ENCODE results near the gene RNF128. TPM values are rescaled to one million over a fixed set of nuclear protein-coding genes. Genes with fewer than 3 reads are reported as not detected.
"Not testable (repeated sequence)": the region's sequence is repeated elsewhere in the genome, so short reads cannot be mapped to it uniquely, and the experiment has no call there.

RNF128 gene
- total and polyA plus RNA-seq, 2 donors (not counting 1 experiment from before 2014, with no cell fraction given): not detected

- TF ChIP-seq CTCF (IDR thresholded peaks at IDR 0.05) (no peak), EZH2 (IDR thresholded peaks at IDR 0.05; ENCODE audit: borderline replicate concordance, insufficient read depth, low read depth, low read length, poor library complexity, severe bottlenecking) (no peak)
- Histone ChIP-seq H4K20me1 (ENCODE audit: control insufficient read depth, insufficient read depth, low read length, poor library complexity, severe bottlenecking) (no peaks in the 10 kb centered on the region), H3K27me3 (replicated peaks in 1 of 4; ENCODE audit: control extremely low read depth in 1 of 4, control insufficient read depth in 3 of 4, insufficient read depth in 4 of 4, low read length in 3 of 4) (no peaks in the 10 kb centered on the region), H3K4me3 (ENCODE audit: control extremely low read depth in 1 of 5, extremely low read depth in 1 of 5, insufficient read depth in 1 of 5, low read depth in 2 of 5, low read length in 4 of 5) (no peak overlapping the region), H2AFZ (ENCODE audit: insufficient read depth, low read depth, low read length, poor library complexity, severe bottlenecking) (no peak overlapping the region), H3K36me3 (replicated peaks in 1 of 2; ENCODE audit: control extremely low read depth in 1 of 2, control insufficient read depth in 1 of 2, extremely low read depth in 1 of 2, insufficient read depth in 2 of 2, low read length in 1 of 2) (no peaks in the 10 kb centered on the region), H3K4me1 (ENCODE audit: control insufficient read depth in 2 of 2, insufficient read depth in 2 of 2, low read length in 2 of 2) (no peaks in the 10 kb centered on the region), H3K9me3 (ENCODE audit: control extremely low read depth in 1 of 3, control insufficient read depth in 2 of 3, insufficient read depth in 1 of 3, low read length in 2 of 3) (no peaks in the 10 kb centered on the region), H3K4me2 (replicated peaks; ENCODE audit: low read depth, low read length, poor library complexity, severe bottlenecking) (no peak overlapping the region), H3K9ac (ENCODE audit: low read length) (no peak overlapping the region), H3K27ac (ENCODE audit: low read length in 2 of 2) (no peak overlapping the region), H3K79me2 (ENCODE audit: control insufficient read depth, insufficient read depth, low read length) (no peaks in the 10 kb centered on the region)
- ChIA-PET CTCF (no interaction called here), POLR2A (no interaction called here)
- no peaks in the 10 kb centered on the region for H3K9me3 Mint-ChIP-seq (ENCODE audit: insufficient read depth)
- no peaks in the 10 kb centered on the region for H3K27me3 Mint-ChIP-seq
- DNase-seq (no peak), ATAC-seq (ENCODE audit: low read depth) (no peak)
- H3K27ac Mint-ChIP-seq: no peak overlapping the region
- H3K4me1 Mint-ChIP-seq: no peaks in the 10 kb centered on the region
- H3K4me3 Mint-ChIP-seq: no peak overlapping the region
- WGBS (ENCODE audit: insufficient coverage): no CpG with 5 or more reads among the region's 3 CpGs
- intact Hi-C loops (cut with micrococcal nuclease): no loop called here
Observed at GRCh38 chrX:106751407-106751806, 24.9 kb downstream of the RNF128 start.

GRCh38 chrX:106752101-106752678 lies 25.7 kb downstream of the RNF128 start:
- H2AFZ ChIP-seq (ENCODE audit: insufficient read depth, low read depth, low read length, poor library complexity, severe bottlenecking): no peak overlapping the region
- WGBS (ENCODE audit: insufficient coverage): no CpG with 5 or more reads among the region's 1 CpG
- Mint-ChIP-seq H3K27ac (no peak overlapping the region), H3K4me3 (no peak overlapping the region), H3K27me3 (no peaks in the 10 kb centered on the region), H3K9me3 (ENCODE audit: insufficient read depth) (no peaks in the 10 kb centered on the region), H3K4me1 (no peaks in the 10 kb centered on the region)
- H3K9me3 ChIP-seq (ENCODE audit: control extremely low read depth in 1 of 3, control insufficient read depth in 2 of 3, insufficient read depth in 1 of 3, low read length in 2 of 3): no peaks in the 10 kb centered on the region
- H4K20me1 ChIP-seq (ENCODE audit: control insufficient read depth, insufficient read depth, low read length, poor library complexity, severe bottlenecking): no peaks in the 10 kb centered on the region
- H3K36me3 ChIP-seq (replicated peaks in 1 of 2; ENCODE audit: control extremely low read depth in 1 of 2, control insufficient read depth in 1 of 2, extremely low read depth in 1 of 2, insufficient read depth in 2 of 2, low read length in 1 of 2): no peaks in the 10 kb centered on the region
- ATAC-seq (ENCODE audit: low read depth): no peak
- no peak overlapping the region for H3K9ac ChIP-seq (ENCODE audit: low read length)
- ChIA-PET POLR2A (no interaction called here), CTCF (no interaction called here)
- no peaks in the 10 kb centered on the region for H3K79me2 ChIP-seq (ENCODE audit: control insufficient read depth, insufficient read depth, low read length)
- intact Hi-C loops (cut with micrococcal nuclease): no loop called here
- H3K4me1 ChIP-seq (ENCODE audit: control insufficient read depth in 2 of 2, insufficient read depth in 2 of 2, low read length in 2 of 2): no peaks in the 10 kb centered on the region
- H3K27ac ChIP-seq (ENCODE audit: low read length in 2 of 2): no peak overlapping the region
- no peaks in the 10 kb centered on the region for H3K27me3 ChIP-seq (replicated peaks in 1 of 4; ENCODE audit: control extremely low read depth in 1 of 4, control insufficient read depth in 3 of 4, insufficient read depth in 4 of 4, low read length in 3 of 4)
- H3K4me2 ChIP-seq (replicated peaks; ENCODE audit: low read depth, low read length, poor library complexity, severe bottlenecking): no peak overlapping the region
- no peak overlapping the region for H3K4me3 ChIP-seq (ENCODE audit: control extremely low read depth in 1 of 5, extremely low read depth in 1 of 5, insufficient read depth in 1 of 5, low read depth in 2 of 5, low read length in 4 of 5)
- TF ChIP-seq CTCF (IDR thresholded peaks at IDR 0.05): no peak
- no peak for TF ChIP-seq EZH2 (IDR thresholded peaks at IDR 0.05; ENCODE audit: borderline replicate concordance, insufficient read depth, low read depth, low read length, poor library complexity, severe bottlenecking)
- no peak for DNase-seq

GRCh38 chrX:106769288-106769687 lies 42.8 kb downstream of the RNF128 start:
- H3K27me3 ChIP-seq (replicated peaks in 1 of 4; ENCODE audit: control extremely low read depth in 1 of 4, control insufficient read depth in 3 of 4, insufficient read depth in 4 of 4, low read length in 3 of 4); CTCF ChIA-PET; H3K9ac ChIP-seq (ENCODE audit: low read length); H3K27ac Mint-ChIP-seq; H3K9me3 Mint-ChIP-seq (ENCODE audit: insufficient read depth); H3K27ac ChIP-seq (ENCODE audit: low read length in 2 of 2); H3K4me3 Mint-ChIP-seq; H2AFZ ChIP-seq (ENCODE audit: insufficient read depth, low read depth, low read length, poor library complexity, severe bottlenecking); POLR2A ChIA-PET; ATAC-seq (ENCODE audit: low read depth); intact Hi-C loops (cut with micrococcal nuclease); H3K4me1 ChIP-seq (ENCODE audit: control insufficient read depth in 2 of 2, insufficient read depth in 2 of 2, low read length in 2 of 2); H3K27me3 Mint-ChIP-seq; H3K4me2 ChIP-seq (replicated peaks; ENCODE audit: low read depth, low read length, poor library complexity, severe bottlenecking); DNase-seq; H3K9me3 ChIP-seq (ENCODE audit: control extremely low read depth in 1 of 3, control insufficient read depth in 2 of 3, insufficient read depth in 1 of 3, low read length in 2 of 3); H3K79me2 ChIP-seq (ENCODE audit: control insufficient read depth, insufficient read depth, low read length); H3K4me3 ChIP-seq (ENCODE audit: control extremely low read depth in 1 of 5, extremely low read depth in 1 of 5, insufficient read depth in 1 of 5, low read depth in 2 of 5, low read length in 4 of 5); H4K20me1 ChIP-seq (ENCODE audit: control insufficient read depth, insufficient read depth, low read length, poor library complexity, severe bottlenecking); H3K36me3 ChIP-seq (replicated peaks in 1 of 2; ENCODE audit: control extremely low read depth in 1 of 2, control insufficient read depth in 1 of 2, extremely low read depth in 1 of 2, insufficient read depth in 2 of 2, low read length in 1 of 2); H3K4me1 Mint-ChIP-seq: not testable (repeated sequence)
- no CpG with 5 or more reads among the region's 1 CpG for WGBS (ENCODE audit: insufficient coverage)

Data from B cell (primary cell).